HepG2 (cell line): ENCODE measurements around the gene P2RX6. TPM values are rescaled to one million over a fixed set of nuclear protein-coding genes. Genes with fewer than 3 reads are reported as not detected.

Experiments used
- ELF1 ChIP-seq: sonication (generic); formaldehyde crosslinking; IDR thresholded peaks from 2 replicates; pipeline ENCODE4 v1.4.0; 2020; ENCODE audit warnings: missing genetic modification reagents
- ELF3 ChIP-seq: IDR thresholded peaks from 2 replicates; pipeline ENCODE4 v1.6.1; 2016; ENCODE audit warnings: missing genetic modification reagents, missing compliant biosample characterization
- FOSL1 ChIP-seq: sonication (generic); formaldehyde crosslinking; IDR thresholded peaks from 2 replicates; pipeline ENCODE4 v1.9.0; 2021; ENCODE audit warnings: missing genetic modification reagents, borderline replicate concordance
- FOXA3 ChIP-seq: IDR thresholded peaks from 2 replicates; pipeline ENCODE4 v1.6.1; 2016; ENCODE audit warnings: missing genetic modification reagents, missing compliant biosample characterization
- GABPA ChIP-seq, 2 experiments: IDR thresholded peaks; 2 replicates each; pipeline ENCODE4 v1.6.1; 2011 to 2016; ENCODE audit warnings: low read depth in 2 of 2, low read length in 1 of 2, missing biosample characterization in 1 of 2, missing genetic modification characterization in 1 of 2
- GATAD2A ChIP-seq: IDR thresholded peaks from 2 replicates; pipeline ENCODE4 v1.6.1; 2016
- GLI4 ChIP-seq: sonication (generic); formaldehyde crosslinking; IDR thresholded peaks from 2 replicates; pipeline ENCODE4 v1.5.1; 2020; ENCODE audit warnings: missing genetic modification reagents, mild to moderate bottlenecking, moderate library complexity, borderline replicate concordance
- HNF4G ChIP-seq, 2 experiments: sonication (generic) in 1 of 2; formaldehyde crosslinking in 1 of 2; IDR thresholded peaks; 2 replicates each; pipeline versions ENCODE4 v1.4.0 to v1.6.1; 2011 to 2020; ENCODE audit warnings: borderline replicate concordance in 2 of 2, low read depth in 2 of 2, mild to moderate bottlenecking in 2 of 2, low read length in 1 of 2, missing genetic modification reagents in 1 of 2, moderate library complexity in 1 of 2
- HNRNPK ChIP-seq: fragments of 200-400 bp; formaldehyde crosslinking; IDR thresholded peaks from 2 replicates; pipeline ENCODE4 v1.6.1; 2018; ENCODE audit warnings: low read length, low read depth, moderate library complexity, mild to moderate bottlenecking; ENCODE audit not compliant: poor library complexity, severe bottlenecking
- IRF1 ChIP-seq: sonication (generic); formaldehyde crosslinking; IDR thresholded peaks from 2 replicates; pipeline ENCODE4 v1.4.0; 2020; ENCODE audit warnings: low read depth, mild to moderate bottlenecking, missing genetic modification reagents
- IRX3 ChIP-seq: sonication (generic); formaldehyde crosslinking; IDR thresholded peaks from 2 replicates; pipeline ENCODE4 v1.8.1; 2023; ENCODE audit warnings: mild to moderate bottlenecking, low read depth, missing genetic modification reagents, borderline replicate concordance
- MZF1 ChIP-seq: sonication (generic); formaldehyde crosslinking; IDR thresholded peaks from 2 replicates; pipeline ENCODE4 v1.8.1; 2023; ENCODE audit warnings: mild to moderate bottlenecking, missing genetic modification reagents, borderline replicate concordance
- RFXAP ChIP-seq: sonication (generic); formaldehyde crosslinking; IDR thresholded peaks from 2 replicates; pipeline ENCODE4 v1.4.0; 2020; ENCODE audit warnings: missing genetic modification reagents, borderline replicate concordance
- STAT6 ChIP-seq: sonication (generic); formaldehyde crosslinking; IDR thresholded peaks from 2 replicates; pipeline ENCODE4 v1.4.0; 2020; ENCODE audit warnings: missing genetic modification reagents, mild to moderate bottlenecking, borderline replicate concordance
- ZBTB7B ChIP-seq: sonication (generic); formaldehyde crosslinking; IDR thresholded peaks from 2 replicates; pipeline ENCODE4 v1.4.0; 2020; ENCODE audit warnings: missing genetic modification reagents
- ZNF17 ChIP-seq: sonication (generic); formaldehyde crosslinking; IDR thresholded peaks from 2 replicates; pipeline ENCODE4 v1.5.0; 2020; ENCODE audit warnings: mild to moderate bottlenecking, missing genetic modification reagents
- ZNF329 ChIP-seq: sonication (generic); formaldehyde crosslinking; IDR thresholded peaks from 2 replicates; pipeline ENCODE4 v1.9.0; 2021; ENCODE audit warnings: low read depth, mild to moderate bottlenecking, missing genetic modification reagents
- ZNF496 ChIP-seq: sonication (generic); formaldehyde crosslinking; IDR thresholded peaks from 2 replicates; pipeline ENCODE4 v1.8.1; 2023; ENCODE audit warnings: mild to moderate bottlenecking, moderate library complexity, missing genetic modification reagents; ENCODE audit not compliant: insufficient replicate concordance
- ZNF562 ChIP-seq: sonication (generic); formaldehyde crosslinking; IDR thresholded peaks from 2 replicates; pipeline ENCODE4 v1.8.0; 2022; ENCODE audit warnings: missing genetic modification reagents, borderline replicate concordance
- ZNF629 ChIP-seq: sonication (generic); formaldehyde crosslinking; conservative IDR thresholded peaks from 2 replicates; pipeline ENCODE4 v1.5.0; 2020; ENCODE audit warnings: missing genetic modification reagents
- ZNF644 ChIP-seq: IDR thresholded peaks from 2 replicates; pipeline ENCODE4 v1.6.1; 2016; ENCODE audit warnings: low read depth
- polyA plus RNA-seq, 8 experiments: library from polyadenylated mRNA; depleted of rRNA in 3 of 8; stranded (reverse) in 7 of 8; unstranded in 1 of 8; fragments of >200 nt; fragmentation: Illumina TruSeq in 4 of 8; extraction: Trizol in 4 of 8; gene quantifications; 2 replicates each; pipeline versions ENCODE4 v1.2.1 to v1.2.3, GENCODE V29; 2011 to 2016; ENCODE audit warnings: low read depth in 4 of 8, missing spikeins in 1 of 8, mixed read lengths in 1 of 8; ENCODE audit not compliant: insufficient read depth in 1 of 8
- total RNA-seq, 5 experiments: library from RNA; depleted of rRNA; stranded (reverse); fragments of >200 nt; fragmentation: Illumina TruSeq; extraction: Trizol; gene quantifications; 2 replicates each; pipeline ENCODE4 v1.2.3, GENCODE V29; 2016; ENCODE audit warnings: low read depth in 1 of 5
- TF ChIP-seq, protein P1 (sequence below): sonication (generic); formaldehyde crosslinking; IDR thresholded peaks from 2 replicates; pipeline ENCODE4 v1.4.0; 2020; ENCODE audit warnings: missing genetic modification reagents, low read depth, mild to moderate bottlenecking, borderline replicate concordance
- TF ChIP-seq, protein P2 (sequence below): sonication (generic); formaldehyde crosslinking; IDR thresholded peaks from 2 replicates; pipeline ENCODE4 v1.8.1; 2023; ENCODE audit warnings: mild to moderate bottlenecking, missing genetic modification reagents

The P2RX6 gene
- total and polyA plus RNA-seq, 2 of the 13 experiments (the other 11 are each of a cell fraction or from before 2014, with no cell fraction given), result 0.04 to 0.12 TPM

DNA sequence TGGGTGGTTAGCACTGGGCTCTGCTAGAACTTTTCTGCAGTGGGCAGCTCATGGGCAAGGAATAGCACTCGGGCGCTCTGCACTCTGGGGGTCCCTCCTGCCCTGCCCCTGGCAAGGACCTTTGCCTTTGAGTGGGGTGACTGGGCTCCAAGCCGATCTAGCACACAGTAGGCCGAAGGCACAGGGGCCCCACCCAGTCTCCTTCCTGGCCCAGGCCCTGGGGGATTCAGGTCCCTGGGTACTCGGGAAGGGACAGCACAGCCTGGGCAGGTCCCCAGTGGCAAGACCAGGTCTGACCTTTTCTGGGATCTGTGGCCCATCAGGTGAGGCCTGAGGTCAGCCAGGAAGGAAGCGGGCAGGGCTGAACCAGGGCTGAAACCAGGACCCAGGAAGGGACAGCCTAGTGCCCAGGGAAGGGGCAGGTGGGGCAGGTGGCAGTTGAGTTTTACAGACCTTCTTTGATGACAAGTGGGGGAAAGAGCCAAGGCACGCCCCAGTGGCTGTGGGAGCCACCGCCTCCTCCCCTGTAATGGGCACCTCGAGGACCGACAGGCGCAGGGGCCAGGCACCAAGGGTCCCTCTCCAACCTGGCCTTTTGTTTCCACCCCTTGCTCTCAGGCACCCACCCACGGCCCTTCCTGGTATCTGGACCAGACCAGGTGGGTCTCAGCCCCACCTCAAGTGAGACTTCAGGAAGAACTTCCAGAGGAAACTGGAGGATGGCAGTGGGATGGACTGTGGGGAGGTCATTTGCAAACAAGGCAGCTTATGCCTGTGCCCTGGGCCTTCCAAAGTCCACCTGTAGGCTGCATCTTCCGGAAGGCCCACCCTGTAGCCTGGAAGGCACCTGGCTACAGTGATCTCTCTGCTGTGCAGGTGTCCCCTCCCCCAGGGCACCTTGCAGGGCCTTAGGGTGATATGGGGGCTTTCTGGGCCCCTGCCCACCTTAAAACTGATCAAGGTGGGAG is 48.8 kb upstream of the P2RX6 start (continued):
- TF ChIP-seq ELF3 (CRISPR knock-in tag) (peak; percentile 33), IRF1 (no peak), STAT6 (CRISPR knock-in tag) (no peak), ZNF496 (CRISPR knock-in tag) (no peak), MZF1 (no peak), FOSL1 (CRISPR knock-in tag) (no peak), ZNF17 (CRISPR knock-in tag) (no peak), HNF4G (IDR thresholded peaks at IDR 0.05; ENCODE audit: borderline replicate concordance, low read depth, low read length) (peak; percentile 32; the same call in 1 of the 2 replicates), HNF4G (CRISPR knock-in tag; IDR thresholded peaks at IDR 0.05; ENCODE audit: borderline replicate concordance, low read depth) (peak; percentile 25; the same call in 1 of the 2 replicates), ZNF644 (CRISPR knock-in tag) (no peak), IRX3 (CRISPR knock-in tag) (no peak), FOXA3 (peak; percentile 28; the same call in 1 of the 2 replicates), RFXAP (CRISPR knock-in tag) (no peak), ZNF329 (no peak), ZBTB7B (CRISPR knock-in tag) (peak; percentile 91), ZNF562 (CRISPR knock-in tag) (no peak), HNRNPK (no peak), GATAD2A (CRISPR knock-in tag) (0 out of 2 replicates have a peak, but pooled peaks have one; percentile 47), ELF1 (CRISPR knock-in tag) (peak; percentile 12; the same call in 1 of the 2 replicates), ZNF629 (CRISPR knock-in tag) (0 out of 2 replicates have a peak, but pooled peaks have one; percentile 16), GABPA (IDR thresholded peaks at IDR 0.05; ENCODE audit: low read depth, low read length) (no peak), GABPA (CRISPR knock-in tag; IDR thresholded peaks at IDR 0.05; ENCODE audit: low read depth) (peak; percentile 63; the same call in 1 of the 2 replicates), GLI4 (CRISPR knock-in tag) (no peak)
- TF ChIP-seq, protein P1, sequence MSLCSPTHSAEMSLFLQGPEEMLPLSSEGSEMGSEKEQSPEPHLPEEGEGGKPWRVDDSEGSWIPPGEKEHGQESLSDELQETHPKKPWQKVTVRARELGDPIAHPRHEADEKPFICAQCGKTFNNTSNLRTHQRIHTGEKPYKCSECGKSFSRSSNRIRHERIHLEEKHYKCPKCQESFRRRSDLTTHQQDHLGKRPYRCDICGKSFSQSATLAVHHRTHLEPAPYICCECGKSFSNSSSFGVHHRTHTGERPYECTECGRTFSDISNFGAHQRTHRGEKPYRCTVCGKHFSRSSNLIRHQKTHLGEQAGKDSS (CRISPR knock-in tag), result no peak
- TF ChIP-seq, protein P2, sequence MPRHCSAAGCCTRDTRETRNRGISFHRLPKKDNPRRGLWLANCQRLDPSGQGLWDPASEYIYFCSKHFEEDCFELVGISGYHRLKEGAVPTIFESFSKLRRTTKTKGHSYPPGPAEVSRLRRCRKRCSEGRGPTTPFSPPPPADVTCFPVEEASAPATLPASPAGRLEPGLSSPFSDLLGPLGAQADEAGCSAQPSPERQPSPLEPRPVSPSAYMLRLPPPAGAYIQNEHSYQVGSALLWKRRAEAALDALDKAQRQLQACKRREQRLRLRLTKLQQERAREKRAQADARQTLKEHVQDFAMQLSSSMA (CRISPR knock-in tag), result no peak
